HL-60 (cell line): Measurements from ENCODE around the gene ATP6V1C2.

Experiments
- DNase-seq, 2 experiments: peaks; one replicate each; pipeline ENCODE4 v3.0.0-alpha.2; 2010 to 2020; ENCODE audit warnings: low read depth in 1 of 2, low spot score in 1 of 2
- H3K27ac ChIP-seq: fragments of 250-450 bp; sonication (Bioruptor Pico); replicated peaks from 2 replicates; pipeline ENCODE4 v1.5.1; 2020; ENCODE audit warnings: mild to moderate bottlenecking, moderate library complexity
- H3K27me3 ChIP-seq: fragments of 250-450 bp; sonication (Bioruptor Pico); 2 replicates; pipeline ENCODE4 v1.5.1; 2021; ENCODE audit warnings: mild to moderate bottlenecking, moderate library complexity; ENCODE audit not compliant: insufficient read depth, poor library complexity, severe bottlenecking
- H3K4me3 ChIP-seq: replicated peaks from 2 replicates; pipeline ENCODE4 v1.5.1; 2011; ENCODE audit warnings: mild to moderate bottlenecking, control low read depth, low read length; ENCODE audit not compliant: insufficient read depth
- GABPA ChIP-seq: IDR thresholded peaks from 2 replicates; pipeline ENCODE4 v1.6.1; 2012; ENCODE audit warnings: low read depth
- POLR2AphosphoS5 ChIP-seq: IDR thresholded peaks from 2 replicates; pipeline ENCODE4 v1.6.1; 2012; ENCODE audit warnings: low read depth
- SPI1 ChIP-seq: IDR thresholded peaks from 2 replicates; pipeline ENCODE4 v1.6.1; 2012; ENCODE audit warnings: low read depth, mild to moderate bottlenecking, borderline replicate concordance
- TF ChIP-seq, protein P1 (sequence below): IDR thresholded peaks from one replicate; pipeline ENCODE4 v1.5.1; 2011; ENCODE audit warnings: low read length, control low read depth, inconsistent platforms; ENCODE audit not compliant: insufficient read depth
- TF ChIP-seq, protein P2 (sequence below): IDR thresholded peaks from 2 replicates; pipeline ENCODE4 v1.6.1; 2012; ENCODE audit warnings: low read depth; ENCODE audit not compliant: insufficient replicate concordance

Gene ATP6V1C2

DNA sequence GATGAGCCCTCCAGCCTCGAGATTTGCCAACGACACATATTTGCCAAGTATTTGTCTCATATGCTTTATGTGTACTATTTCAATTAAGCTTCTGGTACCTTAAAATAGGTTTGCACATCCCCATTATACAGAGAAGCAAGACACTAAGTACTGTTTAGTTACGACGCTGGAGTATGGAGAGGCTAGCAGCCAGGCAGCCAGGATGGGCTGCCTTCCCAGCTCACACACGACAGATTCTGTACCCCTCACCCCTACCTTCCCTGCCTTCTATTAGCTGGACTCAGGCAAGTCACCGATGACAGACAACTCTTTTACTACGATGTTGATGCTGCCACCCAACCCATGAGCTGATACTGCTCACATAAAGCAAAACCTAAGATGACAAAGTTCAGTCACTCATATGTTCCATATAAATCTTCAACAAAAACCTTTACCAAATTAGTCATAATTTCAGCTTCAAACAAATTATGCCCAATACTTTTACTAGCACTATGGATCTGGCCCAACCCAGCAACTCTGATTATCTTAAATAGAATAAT, 74.1 kb downstream of the ATP6V1C2 start:
- Histone ChIP-seq H3K4me3 (no peak overlapping the region), H3K27me3 (no peaks in the 10 kb centered on the region), H3K27ac (no peak overlapping the region)
- no peak for DNase-seq
- no peak for TF ChIP-seq POLR2AphosphoS5

DNA sequence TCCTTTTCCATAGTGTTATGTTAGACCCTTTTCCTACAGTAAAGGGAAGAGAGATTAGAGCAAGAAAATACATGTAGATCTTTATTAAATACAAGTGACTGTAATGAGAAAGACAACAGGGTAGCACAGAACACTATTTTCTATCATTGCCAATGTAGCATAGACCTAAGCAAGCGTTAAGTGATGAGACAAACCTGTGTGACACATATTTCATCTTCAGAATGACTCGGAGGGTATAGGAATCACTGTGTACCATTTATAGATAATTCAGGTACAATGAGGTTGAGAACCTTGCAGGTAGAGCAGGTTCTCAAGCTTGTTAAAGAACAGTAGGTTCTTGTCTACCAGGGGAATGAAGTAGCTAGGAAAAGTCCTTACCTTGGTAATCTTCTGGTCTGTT, 75.3 kb downstream of the ATP6V1C2 start:
- Histone ChIP-seq H3K27ac (no peak overlapping the region), H3K27me3 (no peaks in the 10 kb centered on the region), H3K4me3 (no peak overlapping the region)
- TF ChIP-seq GABPA (no peak), POLR2AphosphoS5 (no peak), SPI1 (no peak)
- TF ChIP-seq, protein P1, sequence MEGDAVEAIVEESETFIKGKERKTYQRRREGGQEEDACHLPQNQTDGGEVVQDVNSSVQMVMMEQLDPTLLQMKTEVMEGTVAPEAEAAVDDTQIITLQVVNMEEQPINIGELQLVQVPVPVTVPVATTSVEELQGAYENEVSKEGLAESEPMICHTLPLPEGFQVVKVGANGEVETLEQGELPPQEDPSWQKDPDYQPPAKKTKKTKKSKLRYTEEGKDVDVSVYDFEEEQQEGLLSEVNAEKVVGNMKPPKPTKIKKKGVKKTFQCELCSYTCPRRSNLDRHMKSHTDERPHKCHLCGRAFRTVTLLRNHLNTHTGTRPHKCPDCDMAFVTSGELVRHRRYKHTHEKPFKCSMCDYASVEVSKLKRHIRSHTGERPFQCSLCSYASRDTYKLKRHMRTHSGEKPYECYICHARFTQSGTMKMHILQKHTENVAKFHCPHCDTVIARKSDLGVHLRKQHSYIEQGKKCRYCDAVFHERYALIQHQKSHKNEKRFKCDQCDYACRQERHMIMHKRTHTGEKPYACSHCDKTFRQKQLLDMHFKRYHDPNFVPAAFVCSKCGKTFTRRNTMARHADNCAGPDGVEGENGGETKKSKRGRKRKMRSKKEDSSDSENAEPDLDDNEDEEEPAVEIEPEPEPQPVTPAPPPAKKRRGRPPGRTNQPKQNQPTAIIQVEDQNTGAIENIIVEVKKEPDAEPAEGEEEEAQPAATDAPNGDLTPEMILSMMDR: no peak
- TF ChIP-seq, protein P2, sequence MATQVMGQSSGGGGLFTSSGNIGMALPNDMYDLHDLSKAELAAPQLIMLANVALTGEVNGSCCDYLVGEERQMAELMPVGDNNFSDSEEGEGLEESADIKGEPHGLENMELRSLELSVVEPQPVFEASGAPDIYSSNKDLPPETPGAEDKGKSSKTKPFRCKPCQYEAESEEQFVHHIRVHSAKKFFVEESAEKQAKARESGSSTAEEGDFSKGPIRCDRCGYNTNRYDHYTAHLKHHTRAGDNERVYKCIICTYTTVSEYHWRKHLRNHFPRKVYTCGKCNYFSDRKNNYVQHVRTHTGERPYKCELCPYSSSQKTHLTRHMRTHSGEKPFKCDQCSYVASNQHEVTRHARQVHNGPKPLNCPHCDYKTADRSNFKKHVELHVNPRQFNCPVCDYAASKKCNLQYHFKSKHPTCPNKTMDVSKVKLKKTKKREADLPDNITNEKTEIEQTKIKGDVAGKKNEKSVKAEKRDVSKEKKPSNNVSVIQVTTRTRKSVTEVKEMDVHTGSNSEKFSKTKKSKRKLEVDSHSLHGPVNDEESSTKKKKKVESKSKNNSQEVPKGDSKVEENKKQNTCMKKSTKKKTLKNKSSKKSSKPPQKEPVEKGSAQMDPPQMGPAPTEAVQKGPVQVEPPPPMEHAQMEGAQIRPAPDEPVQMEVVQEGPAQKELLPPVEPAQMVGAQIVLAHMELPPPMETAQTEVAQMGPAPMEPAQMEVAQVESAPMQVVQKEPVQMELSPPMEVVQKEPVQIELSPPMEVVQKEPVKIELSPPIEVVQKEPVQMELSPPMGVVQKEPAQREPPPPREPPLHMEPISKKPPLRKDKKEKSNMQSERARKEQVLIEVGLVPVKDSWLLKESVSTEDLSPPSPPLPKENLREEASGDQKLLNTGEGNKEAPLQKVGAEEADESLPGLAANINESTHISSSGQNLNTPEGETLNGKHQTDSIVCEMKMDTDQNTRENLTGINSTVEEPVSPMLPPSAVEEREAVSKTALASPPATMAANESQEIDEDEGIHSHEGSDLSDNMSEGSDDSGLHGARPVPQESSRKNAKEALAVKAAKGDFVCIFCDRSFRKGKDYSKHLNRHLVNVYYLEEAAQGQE: no peak
- DNase-seq: no peak

DNA sequence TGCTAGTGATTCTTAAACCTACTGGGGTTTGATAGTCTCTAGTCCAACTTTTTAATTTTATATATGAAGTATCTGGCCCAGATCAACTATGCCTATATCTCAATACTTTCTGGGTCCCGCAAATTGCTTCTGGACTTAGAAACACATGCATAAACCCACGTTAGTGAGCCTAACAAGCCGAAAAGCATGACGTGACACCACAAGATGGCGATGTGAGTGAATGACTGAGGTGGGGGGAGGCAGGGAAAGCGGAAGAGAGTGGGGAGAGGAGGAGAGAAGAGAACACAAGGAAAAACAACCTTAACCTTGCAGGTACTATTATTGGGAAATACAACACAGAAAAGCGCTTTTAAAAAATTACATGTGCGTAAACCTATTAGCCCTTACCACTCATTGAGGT, 77.4 kb downstream of the ATP6V1C2 start:
- no peak for DNase-seq
- no peak overlapping the region for H3K4me3 ChIP-seq
- TF ChIP-seq, protein P2: no peak
- TF ChIP-seq GABPA: no peak
- H3K27me3 ChIP-seq: no peaks in the 10 kb centered on the region
- no peak overlapping the region for H3K27ac ChIP-seq

DNA sequence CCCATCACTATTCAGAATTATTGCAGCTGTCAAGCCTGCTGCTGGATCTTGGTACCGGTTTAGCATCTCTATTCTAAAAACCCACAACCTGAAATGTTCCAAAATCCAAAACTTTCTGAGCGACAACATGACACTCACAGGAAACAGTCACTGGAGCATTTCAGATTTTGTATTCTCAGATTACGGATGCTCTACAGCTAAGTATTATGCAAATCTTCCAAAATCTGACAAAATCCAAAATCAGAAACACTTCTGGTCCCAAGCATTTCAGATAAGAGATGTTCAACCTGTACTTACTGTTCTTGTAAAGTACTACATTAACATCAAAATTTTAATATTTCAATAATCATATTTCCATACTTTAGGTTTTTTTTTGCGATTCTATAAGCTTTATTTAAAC, 78.7 kb downstream of the ATP6V1C2 start:
- TF ChIP-seq SPI1 (no peak), GABPA (no peak), POLR2AphosphoS5 (no peak)
- TF ChIP-seq, protein P1: no peak
- TF ChIP-seq, protein P2: no peak
- Histone ChIP-seq H3K27ac (no peak overlapping the region), H3K4me3 (no peak overlapping the region), H3K27me3 (no peaks in the 10 kb centered on the region)
- no peak for DNase-seq
